H9 (cell line): Measurements from ENCODE around the gene CCN5. TPM values are rescaled to one million over a fixed set of nuclear protein-coding genes. Genes with fewer than 3 reads are reported as not detected.

ENCODE experiments used
- DNase-seq: peaks from one replicate; pipeline ENCODE4 v3.0.0-alpha.2; 2017
- H2AFZ ChIP-seq: one replicate; pipeline ENCODE4 v1.6.1; 2013; ENCODE audit warnings: mild to moderate bottlenecking, low read length, control low read depth, moderate library complexity
- H2AK5ac ChIP-seq: 2 replicates; pipeline ENCODE4 v1.6.1; 2013; ENCODE audit warnings: low read length, control low read depth, mixed read lengths; ENCODE audit not compliant: insufficient read length
- H2BK120ac ChIP-seq: one replicate; pipeline ENCODE4 v1.6.1; 2013; ENCODE audit warnings: low read depth, mild to moderate bottlenecking, low read length, control low read depth, inconsistent platforms; ENCODE audit not compliant: poor library complexity, severe bottlenecking
- H2BK12ac ChIP-seq: 2 replicates; pipeline ENCODE4 v1.6.1; 2013; ENCODE audit warnings: low read length, control low read depth, mixed read lengths, low read depth; ENCODE audit not compliant: insufficient read length
- H2BK15ac ChIP-seq: 2 replicates; pipeline ENCODE4 v1.6.1; 2013; ENCODE audit warnings: low read depth, low read length, control low read depth
- H2BK20ac ChIP-seq: one replicate; pipeline ENCODE4 v1.6.1; 2013; ENCODE audit warnings: low read depth, mild to moderate bottlenecking, low read length, control low read depth, inconsistent platforms; ENCODE audit not compliant: poor library complexity, severe bottlenecking
- H2BK5ac ChIP-seq: 2 replicates; pipeline ENCODE4 v1.6.1; 2013; ENCODE audit warnings: low read length, control low read depth, mixed read lengths; ENCODE audit not compliant: insufficient read length
- H3K14ac ChIP-seq: 2 replicates; pipeline ENCODE4 v1.6.1; 2013; ENCODE audit warnings: low read length, control low read depth; ENCODE audit not compliant: insufficient read depth
- H3K18ac ChIP-seq: 2 replicates; pipeline ENCODE4 v1.6.1; 2013; ENCODE audit warnings: low read depth, mild to moderate bottlenecking, mixed read lengths, low read length, control low read depth; ENCODE audit not compliant: insufficient read length
- H3K23ac ChIP-seq: 2 replicates; pipeline ENCODE4 v1.6.1; 2013; ENCODE audit warnings: low read length, control low read depth, mixed read lengths, low read depth; ENCODE audit not compliant: insufficient read length
- H3K23me2 ChIP-seq: 2 replicates; pipeline ENCODE4 v1.6.1; 2013; ENCODE audit warnings: low read depth, mild to moderate bottlenecking, mixed read lengths, low read length, control low read depth; ENCODE audit not compliant: insufficient read length, poor library complexity, severe bottlenecking
- H3K27ac ChIP-seq: 2 replicates; pipeline ENCODE4 v1.5.1; 2013; ENCODE audit warnings: low read length, control low read depth, mixed read lengths, low read depth; ENCODE audit not compliant: insufficient read length
- H3K27me3 ChIP-seq: 2 replicates; pipeline ENCODE4 v1.6.1; 2013; ENCODE audit warnings: low read length, control low read depth, inconsistent platforms; ENCODE audit not compliant: insufficient read depth
- H3K4ac ChIP-seq: 2 replicates; pipeline ENCODE4 v1.6.1; 2013; ENCODE audit warnings: low read depth, mild to moderate bottlenecking, control low read depth, inconsistent platforms, low read length, moderate library complexity
- H3K4me1 ChIP-seq: 2 replicates; pipeline ENCODE4 v1.6.1; 2013; ENCODE audit warnings: low read length, control low read depth, inconsistent platforms; ENCODE audit not compliant: insufficient read depth
- H3K4me2 ChIP-seq: 2 replicates; pipeline ENCODE4 v1.6.1; 2013; ENCODE audit warnings: low read length, control low read depth, mixed read lengths; ENCODE audit not compliant: insufficient read length, insufficient read depth
- H3K56ac ChIP-seq: 2 replicates; pipeline ENCODE4 v1.6.1; 2013; ENCODE audit warnings: low read depth, mild to moderate bottlenecking, mixed read lengths, low read length, control low read depth; ENCODE audit not compliant: insufficient read length
- H3K79me1 ChIP-seq: 2 replicates; pipeline ENCODE4 v1.6.1; 2013; ENCODE audit warnings: low read depth, mild to moderate bottlenecking, moderate library complexity, low read length, control low read depth, inconsistent platforms; ENCODE audit not compliant: insufficient read depth, poor library complexity, severe bottlenecking
- H3K79me2 ChIP-seq: 2 replicates; pipeline ENCODE4 v1.6.1; 2013; ENCODE audit warnings: low read length, control low read depth, inconsistent platforms; ENCODE audit not compliant: insufficient read depth
- H3K9ac ChIP-seq: 2 replicates; pipeline ENCODE4 v1.6.1; 2013; ENCODE audit warnings: low read length, control low read depth, mixed read lengths; ENCODE audit not compliant: insufficient read length; ENCODE audit errors: extremely low read depth
- H3K9me3 ChIP-seq: one replicate; pipeline ENCODE4 v1.6.1; 2013; ENCODE audit warnings: low read depth, low read length, inconsistent platforms; ENCODE audit not compliant: control insufficient read depth
- H3T11ph ChIP-seq: one replicate; pipeline ENCODE4 v1.6.1; 2013; ENCODE audit warnings: mild to moderate bottlenecking, low read length, control low read depth, inconsistent platforms
- H4K20me1 ChIP-seq: one replicate; pipeline ENCODE4 v1.6.1; 2013; ENCODE audit not compliant: control insufficient read depth, insufficient read length, insufficient read depth
- H4K5ac ChIP-seq: 2 replicates; pipeline ENCODE4 v1.6.1; 2013; ENCODE audit warnings: low read depth, mild to moderate bottlenecking, mixed read lengths, low read length, control low read depth; ENCODE audit not compliant: insufficient read length
- H4K8ac ChIP-seq: replicated peaks from 2 replicates; pipeline ENCODE4 v1.6.1; 2013; ENCODE audit warnings: low read length, control low read depth, mixed read lengths, low read depth; ENCODE audit not compliant: insufficient read length
- H4K91ac ChIP-seq: 2 replicates; pipeline ENCODE4 v1.6.1; 2013; ENCODE audit warnings: low read depth, mild to moderate bottlenecking, moderate library complexity, mixed read lengths, low read length, control low read depth; ENCODE audit not compliant: insufficient read length
- H3K27ac Mint-ChIP-seq, 3 experiments: 2 replicates in 2 of 3; 3 replicates in 1 of 3; pipeline ENCODE4 v1.8.0; 2020 to 2021; ENCODE audit warnings: mixed read lengths in 3 of 3, mild to moderate bottlenecking in 1 of 3, moderate library complexity in 1 of 3
- H3K27me3 Mint-ChIP-seq: 2 replicates; pipeline ENCODE4 v1.8.0; 2021; ENCODE audit warnings: low read depth, mild to moderate bottlenecking, moderate library complexity, mixed read lengths
- H3K36me3 Mint-ChIP-seq, 3 experiments: 2 replicates in 2 of 3; 3 replicates in 1 of 3; pipeline ENCODE4 v1.8.0; 2020 to 2021; ENCODE audit warnings: low read depth in 3 of 3, mixed read lengths in 3 of 3; ENCODE audit not compliant: insufficient read depth in 1 of 3
- H3K4me1 Mint-ChIP-seq, 2 experiments: 2 replicates each; pipeline ENCODE4 v1.8.0; 2020; ENCODE audit warnings: mixed read lengths in 2 of 2
- H3K4me3 Mint-ChIP-seq, 2 experiments: 2 replicates in 1 of 2; 3 replicates in 1 of 2; pipeline ENCODE4 v1.8.0; 2020 to 2021; ENCODE audit warnings: mild to moderate bottlenecking in 2 of 2, mixed read lengths in 2 of 2, moderate library complexity in 1 of 2
- H3K9me3 Mint-ChIP-seq, 2 experiments: 2 replicates in 1 of 2; 3 replicates in 1 of 2; pipeline ENCODE4 v1.8.0; 2020; ENCODE audit warnings: mild to moderate bottlenecking in 2 of 2, mixed read lengths in 2 of 2, moderate library complexity in 1 of 2
- CTCF ChIP-seq: fragments of 200-600 bp; sonication (generic); conservative IDR thresholded peaks from 3 replicates; pipeline ENCODE4 v1.8.0; 2021; ENCODE audit warnings: antibody characterized with exemption, mild to moderate bottlenecking
- WGBS: extraction: QIAGEN DNeasy Blood & Tissue Kit; methylation state at CpG from one replicate; pipeline ENCODE4 v1.1.7; 2013; ENCODE audit warnings: missing lambda C conversion rate, low lambda C conversion rate, mixed read lengths; ENCODE audit not compliant: insufficient read length; ENCODE audit errors: extremely low coverage; 5-methylcytosine and 5-hydroxymethylcytosine counted together
- total RNA-seq: library from RNA; stranded (reverse); gene quantifications from 2 replicates; pipeline ENCODE4 v1.2.1, GENCODE V29; 2021

The CCN5 gene
- total RNA-seq, 1 experiment from 2014 or later = not detected

GRCh38 chr20:44734938-44735337 lies 19.8 kb downstream of the CCN5 start:
- H4K91ac ChIP-seq = no peak overlapping the region
- no peak for DNase-seq

More at GRCh38 chr20:44734938-44735337, 19.8 kb downstream of the CCN5 start:
- H3K9me3 ChIP-seq = no peaks in the 10 kb centered on the region
- no peak overlapping the region for H2BK5ac ChIP-seq
- peaks cover 19 to 26% of the 10 kb centered on the region in 2 experiments for H3K4me1 Mint-ChIP-seq
- no peak overlapping the region for H2BK15ac ChIP-seq
- H3K79me1 ChIP-seq = no peaks in the 10 kb centered on the region
- H4K8ac ChIP-seq = no peak overlapping the region
- no peak overlapping the region for H2BK120ac ChIP-seq
- no peak overlapping the region for H2AFZ ChIP-seq
- H3K14ac ChIP-seq = no peak overlapping the region
- no peak overlapping the region for H2BK20ac ChIP-seq
- H3K27ac Mint-ChIP-seq = no peak overlapping the region
- H3K27ac ChIP-seq = no peak overlapping the region
- H2BK12ac ChIP-seq = no peak overlapping the region
- H4K20me1 ChIP-seq = no peaks in the 10 kb centered on the region
- H3K27me3 ChIP-seq = no peaks in the 10 kb centered on the region
- no peak overlapping the region for H3K23ac ChIP-seq
- TF ChIP-seq CTCF = peak; percentile 42
- no peaks in the 10 kb centered on the region; a peak in 1 of 5 replicates for H3K9me3 Mint-ChIP-seq
- no peaks in the 10 kb centered on the region; the same call in 1 of the 2 replicates for H3K27me3 Mint-ChIP-seq
- no CpG with 5 or more reads among the region's 3 CpGs for WGBS
- H3K18ac ChIP-seq = no peak overlapping the region
- no peaks in the 10 kb centered on the region for H3K23me2 ChIP-seq
- no peak overlapping the region for H3K4ac ChIP-seq
- H3K56ac ChIP-seq = no peak overlapping the region
- no peak overlapping the region for H3K9ac ChIP-seq
- H3K4me1 ChIP-seq = no peaks in the 10 kb centered on the region
- H3K36me3 Mint-ChIP-seq = peaks cover 2 to 4% (median 2%) of the 10 kb centered on the region in 3 experiments; a peak in 2 of 7 replicates
- H3K4me3 Mint-ChIP-seq = no peak overlapping the region
- no peaks in the 10 kb centered on the region for H3K79me2 ChIP-seq
- no peak overlapping the region for H3T11ph ChIP-seq
- H4K5ac ChIP-seq = no peak overlapping the region
- no peak overlapping the region for H2AK5ac ChIP-seq
- no peak overlapping the region for H3K4me2 ChIP-seq
